Stimulated activated CD4-positive, alpha-beta T cell treated with anti-CD3 and anti-CD28 coated beads, Interleukin-4, amount 100 ng/mL, for 1 hour (primary cell): ENCODE data around the gene NLRP12.
"Not testable (repeated sequence)": the region's sequence is repeated elsewhere in the genome, so short reads cannot be mapped to it uniquely, and the experiment has no call there.

Source experiments
- DNase-seq: peaks from one replicate; pipeline ENCODE4 v3.0.0-alpha.2; 2020

The NLRP12 gene

GRCh38 chr19:53826876-53827275 is 2.8 kb upstream of the NLRP12 start:
- DNase-seq: no peak

- no peak for DNase-seq
These were observed 564 bp downstream of the NLRP12 start for GRCh38 chr19:53823380-53824120.

GRCh38 chr19:53819861-53820260 is 4.3 kb downstream of the NLRP12 start:
- DNase-seq: no peak

- no peak for DNase-seq
These were observed 5.4 kb downstream of the NLRP12 start for GRCh38 chr19:53818756-53819155.

GRCh38 chr19:53813996-53814395 is 10.1 kb downstream of the NLRP12 start:
- DNase-seq: no peak

GRCh38 chr19:53812335-53812734 is 11.8 kb downstream of the NLRP12 start:
- DNase-seq: no peak

- no peak for DNase-seq
These were observed 13.2 kb downstream of the NLRP12 start for GRCh38 chr19:53810891-53811290.

GRCh38 chr19:53810187-53810546 is 13.9 kb downstream of the NLRP12 start:
- DNase-seq: no peak

GRCh38 chr19:53809518-53810186 is 14.5 kb downstream of the NLRP12 start:
- DNase-seq: peak; percentile 2

GRCh38 chr19:53808710-53809125 is 15.4 kb downstream of the NLRP12 start:
- DNase-seq: no peak

GRCh38 chr19:53801257-53801656 is 22.9 kb downstream of the NLRP12 start:
- no peak for DNase-seq

- no peak for DNase-seq
These were observed 29.1 kb downstream of the NLRP12 start for GRCh38 chr19:53795019-53795418.

GRCh38 chr19:53792721-53793433 is 31.2 kb downstream of the NLRP12 start:
- DNase-seq: peak; percentile 72

- DNase-seq: no peak
These were observed 34.1 kb downstream of the NLRP12 start for GRCh38 chr19:53789708-53790678.

- no peak for DNase-seq
These were observed 36.8 kb downstream of the NLRP12 start for GRCh38 chr19:53787266-53787665.

- no peak for DNase-seq
These were observed 37.4 kb downstream of the NLRP12 start for GRCh38 chr19:53786744-53787143.

GRCh38 chr19:53785196-53785889 is 38.8 kb downstream of the NLRP12 start:
- DNase-seq: no peak

- no peak for DNase-seq
These were observed 41.4 kb downstream of the NLRP12 start for GRCh38 chr19:53782698-53783097.

GRCh38 chr19:53781332-53781731 is 42.8 kb downstream of the NLRP12 start:
- not testable (repeated sequence) for DNase-seq

- DNase-seq: no peak
These were observed 43.6 kb downstream of the NLRP12 start for GRCh38 chr19:53780506-53780905.

- DNase-seq: no peak
These were observed 48.6 kb downstream of the NLRP12 start for GRCh38 chr19:53775524-53775923.

GRCh38 chr19:53774491-53774890 is 49.6 kb downstream of the NLRP12 start:
- DNase-seq: not testable (repeated sequence)
